Measurements from ENCODE around the gene THEM4. TPM values are rescaled to one million over a fixed set of nuclear protein-coding genes. Genes with fewer than 3 reads are reported as not detected.
"Not testable (repeated sequence)": the region's sequence is repeated elsewhere in the genome, so short reads cannot be mapped to it uniquely, and the experiment has no call there.

THEM4 gene
- total RNA-seq, 1 donor from 2014 or later = 12.0 TPM

- DNase-seq (ENCODE audit: extremely low read depth, low read depth, low spot score) = no peak
Observed at GRCh38 chr1:151935154-151935553, 25.8 kb upstream of the THEM4 start.

- no peak for DNase-seq (ENCODE audit: extremely low read depth, low read depth, low spot score)
Observed at GRCh38 chr1:151934048-151934493, 24.8 kb upstream of the THEM4 start.

- no peak for DNase-seq (ENCODE audit: extremely low read depth, low read depth, low spot score)
Observed at GRCh38 chr1:151924691-151925587, 15.6 kb upstream of the THEM4 start.

- DNase-seq (ENCODE audit: extremely low read depth, low read depth, low spot score) = no peak
Observed at GRCh38 chr1:151923422-151923821, 14.1 kb upstream of the THEM4 start.

- no peak for DNase-seq (ENCODE audit: extremely low read depth, low read depth, low spot score)
Observed at GRCh38 chr1:151920149-151920548, 10.8 kb upstream of the THEM4 start.

- no peak for DNase-seq (ENCODE audit: extremely low read depth, low read depth, low spot score)
Observed at GRCh38 chr1:151918819-151919610, 9.7 kb upstream of the THEM4 start.

- DNase-seq (ENCODE audit: extremely low read depth, low read depth, low spot score) = no peak
Observed at GRCh38 chr1:151918156-151918555, 8.8 kb upstream of the THEM4 start.

GRCh38 chr1:151916726-151917370, 7.5 kb upstream of the THEM4 start:
- no peak for DNase-seq (ENCODE audit: extremely low read depth, low read depth, low spot score)

GRCh38 chr1:151915061-151915686, 5.9 kb upstream of the THEM4 start:
- no peak for DNase-seq (ENCODE audit: extremely low read depth, low read depth, low spot score)

GRCh38 chr1:151914076-151914475, 4.8 kb upstream of the THEM4 start:
- no peak for DNase-seq (ENCODE audit: extremely low read depth, low read depth, low spot score)

GRCh38 chr1:151912973-151913372, 3.7 kb upstream of the THEM4 start:
- no peak for DNase-seq (ENCODE audit: extremely low read depth, low read depth, low spot score)

- DNase-seq (ENCODE audit: extremely low read depth, low read depth, low spot score) = no peak
Observed at GRCh38 chr1:151908228-151908691, 1.1 kb downstream of the THEM4 start.

GRCh38 chr1:151907363-151908139, 1.8 kb downstream of the THEM4 start:
- no peak for DNase-seq (ENCODE audit: extremely low read depth, low read depth, low spot score)

GRCh38 chr1:151906324-151906645, 3.0 kb downstream of the THEM4 start:
- not testable (repeated sequence) for DNase-seq (ENCODE audit: extremely low read depth, low read depth, low spot score)

- DNase-seq (ENCODE audit: extremely low read depth, low read depth, low spot score) = not testable (repeated sequence)
Observed at GRCh38 chr1:151905443-151906323, 3.6 kb downstream of the THEM4 start.

- no peak for DNase-seq (ENCODE audit: extremely low read depth, low read depth, low spot score)
Observed at GRCh38 chr1:151905070-151905442, 4.3 kb downstream of the THEM4 start.

GRCh38 chr1:151902858-151903257, 6.5 kb downstream of the THEM4 start:
- DNase-seq (ENCODE audit: extremely low read depth, low read depth, low spot score) = no peak

- not testable (repeated sequence) for DNase-seq (ENCODE audit: extremely low read depth, low read depth, low spot score)
Observed at GRCh38 chr1:151900804-151901203, 8.5 kb downstream of the THEM4 start.

GRCh38 chr1:151898519-151898991, 10.8 kb downstream of the THEM4 start:
- DNase-seq (ENCODE audit: extremely low read depth, low read depth, low spot score) = no peak

Measured in glomerular endothelial cell (primary cell).